Motor neuron (in vitro differentiated cells): ENCODE results near the gene VWA8. TPM values are rescaled to one million over a fixed set of nuclear protein-coding genes. Genes with fewer than 3 reads are reported as not detected.
"Not testable (repeated sequence)": the region's sequence is repeated elsewhere in the genome, so short reads cannot be mapped to it uniquely, and the experiment has no call there.

Experiments used
- ATAC-seq, 8 experiments: fragments of 200-7000 bp; cut with Tn5 transposase; replicated peaks in 6 of 8; 2 replicates each; pipeline ENCODE4 v1.8.0; 2021; ENCODE audit warnings: mild to moderate bottlenecking in 8 of 8, moderate library complexity in 8 of 8
- H3K27ac ChIP-seq, 2 donors: fragments of 250-450 bp; sonication (Bioruptor Pico); 2 replicates each; pipeline ENCODE4 v1.9.0; 2021; ENCODE audit warnings: antibody characterized with exemption in 2 of 2, mild to moderate bottlenecking in 2 of 2, moderate library complexity in 1 of 2
- H3K4me1 ChIP-seq, 2 donors: fragments of 250-450 bp; sonication (Bioruptor Pico); replicated peaks in 1 of 2; 2 replicates each; pipeline ENCODE4 v1.6.1; 2021; ENCODE audit warnings: antibody characterized with exemption in 2 of 2, mild to moderate bottlenecking in 2 of 2, moderate library complexity in 1 of 2
- H3K4me3 ChIP-seq, 5 donors: fragments of 250-450 bp; sonication (Bioruptor Pico); 2 replicates each; pipeline ENCODE4 v1.9.0; 2021; ENCODE audit warnings: antibody characterized with exemption in 5 of 5, mild to moderate bottlenecking in 5 of 5, moderate library complexity in 4 of 5
- WGBS, 10 experiments: fragments of 450-650 bp; shearing (Covaris generic); methylation state at CpG; one replicate each; pipeline ENCODE4 v1.0.0; 2022; 5-methylcytosine and 5-hydroxymethylcytosine counted together
- in situ Hi-C, 9 experiments: fragments of 400-800 bp; cut with MboI; loops; one replicate each; pipeline ENCODE4 v1.15.0; 2021; ENCODE audit warnings: low sequenced_read_pairs in 9 of 9, low pct_unique_long_range_greater_than_20kb in 2 of 9; ENCODE audit not compliant: unreplicated experiment in 9 of 9
- total RNA-seq, 8 experiments: library from RNA; unstranded; fragments of 300-600 nt; gene quantifications; 2 replicates each; pipeline versions ENCODE4 v1.2.3 to v1.2.4, GENCODE V29; 2022

Gene VWA8
- total RNA-seq, 8 experiments from 2014 or later = 9.1 to 31.7 (median 11.8) TPM

DNA sequence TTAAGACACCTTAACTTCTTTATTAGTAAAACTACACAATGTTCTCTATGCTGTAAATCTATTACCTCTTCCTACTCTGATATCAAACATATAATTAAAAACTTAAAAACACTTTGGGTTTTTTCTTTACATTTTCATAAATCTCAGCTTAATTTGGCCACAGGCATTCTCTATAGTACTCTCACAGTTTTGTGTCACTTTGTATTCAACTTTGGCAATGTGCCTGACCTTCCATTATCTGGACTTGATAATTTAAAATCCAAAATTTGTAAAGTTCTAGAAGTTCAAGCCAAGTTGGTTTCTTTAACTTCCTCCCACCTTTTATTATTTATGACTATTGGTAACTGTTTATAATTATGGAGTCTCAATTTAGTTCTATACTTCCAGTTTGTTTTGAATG is 46.4 kb downstream of the VWA8 start:
- Histone ChIP-seq H3K4me1 (peaks cover 0 to 2% of the 10 kb centered on the region in 2 donors), H3K27ac (no peak overlapping the region), H3K4me3 (no peak overlapping the region)
- in situ Hi-C loops = loop anchor here in 1 of 9 experiments (25.0 kb wide), 1 partner anchor 198 kb away; no protein-coding TSS in a partner anchor
- ATAC-seq = no peak

GRCh38 chr13:41909506-41909905 is 51.4 kb downstream of the VWA8 start:
- in situ Hi-C loops = loop anchor here in 1 of 9 experiments (25.0 kb wide), 1 partner anchor 203 kb away; no protein-coding TSS in a partner anchor
- ATAC-seq = no peak

GRCh38 chr13:41905600-41906254 is 55.2 kb downstream of the VWA8 start:
- 6 to 100% (median 50%) methylated on average over 1 to 2 of the region's 2 CpGs for WGBS, 10 experiments
- no peaks in the 10 kb centered on the region for H3K4me1 ChIP-seq
- peak in 4 of 8 experiments; percentile 33 to 85 (median 84) for ATAC-seq
- in situ Hi-C loops = loop anchor here in 1 of 9 experiments (25.0 kb wide), 1 partner anchor 207 kb away; no protein-coding TSS in a partner anchor
- no peak overlapping the region for H3K27ac ChIP-seq
- H3K4me3 ChIP-seq = no peak overlapping the region

More at GRCh38 chr13:41909506-41909905, 51.4 kb downstream of the VWA8 start:
- Histone ChIP-seq H3K27ac (no peak overlapping the region), H3K4me3 (no peak overlapping the region), H3K4me1 (no peaks in the 10 kb centered on the region)
- 70 to 100% (median 91%) methylated on average over 1 to 2 of the region's 2 CpGs; no CpG with 5 or more reads in 4 of the 10 experiments for WGBS, 10 experiments

GRCh38 chr13:41900918-41901317 is 60.0 kb downstream of the VWA8 start:
- Histone ChIP-seq H3K4me3 (no peak overlapping the region), H3K4me1 (no peaks in the 10 kb centered on the region), H3K27ac (no peak overlapping the region)
- ATAC-seq = no peak
- in situ Hi-C loops = loop anchor here in 1 of 9 experiments (25.0 kb wide), 1 partner anchor 211 kb away; no protein-coding TSS in a partner anchor

GRCh38 chr13:41898411-41898810 is 62.5 kb downstream of the VWA8 start:
- H3K4me1 ChIP-seq, ATAC-seq, in situ Hi-C loops, H3K27ac ChIP-seq, H3K4me3 ChIP-seq: not testable (repeated sequence)
- WGBS, 10 experiments = 100% methylated on average over 1 of the region's 24 CpGs; no CpG with 5 or more reads in 9 of the 10 experiments

DNA sequence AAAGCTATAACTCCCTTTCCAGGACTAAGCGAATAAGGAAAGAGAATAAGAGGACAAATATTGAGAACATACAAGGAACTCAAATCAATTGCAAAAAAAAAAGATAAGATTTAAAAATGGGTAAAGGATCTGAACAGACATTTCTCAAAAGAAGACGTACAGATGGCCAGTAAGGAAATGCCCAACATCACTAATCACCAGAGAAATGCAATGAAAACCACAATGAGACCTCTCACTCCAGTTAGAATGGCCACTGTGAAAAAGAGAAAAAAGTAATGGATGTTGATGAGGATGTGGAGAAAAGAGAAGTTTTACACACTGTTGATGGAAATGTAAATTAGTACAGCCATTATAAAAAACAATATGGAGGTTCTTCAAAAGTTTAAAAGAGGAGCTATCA is 63.8 kb downstream of the VWA8 start:
- 75 to 100% (median 100%) methylated on average over 2 of the region's 2 CpGs for WGBS, 10 experiments
- no peak for ATAC-seq
- in situ Hi-C loops = no loop called here
- no peak overlapping the region for H3K27ac ChIP-seq
- no peaks in the 10 kb centered on the region for H3K4me1 ChIP-seq
- no peak overlapping the region for H3K4me3 ChIP-seq

DNA sequence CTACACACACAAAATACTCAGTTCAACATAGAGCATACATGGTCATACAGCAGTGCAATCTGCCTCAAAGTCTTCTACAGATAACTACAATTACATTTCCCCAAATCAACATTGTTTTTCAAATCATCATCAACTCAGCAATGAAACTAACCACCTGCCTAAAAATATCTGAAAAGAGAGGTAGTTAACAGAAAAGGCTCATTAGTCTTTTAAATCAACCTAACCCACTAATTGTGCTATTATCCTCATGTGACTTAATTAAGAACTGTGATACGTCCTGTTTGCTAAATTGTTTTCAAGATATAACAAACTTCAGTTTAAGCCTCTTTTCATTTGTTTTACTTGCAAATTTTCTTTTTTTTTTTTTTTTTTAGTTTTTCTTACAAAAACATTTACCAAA is 65.4 kb downstream of the VWA8 start:
- Histone ChIP-seq H3K4me3 (no peak overlapping the region), H3K27ac (no peak overlapping the region), H3K4me1 (no peaks in the 10 kb centered on the region)
- no peak for ATAC-seq
- in situ Hi-C loops = no loop called here
- WGBS, 10 experiments = 80 to 100% (median 96%) methylated on average over 1 of the region's 1 CpG; no CpG with 5 or more reads in 1 of the 10 experiments

DNA sequence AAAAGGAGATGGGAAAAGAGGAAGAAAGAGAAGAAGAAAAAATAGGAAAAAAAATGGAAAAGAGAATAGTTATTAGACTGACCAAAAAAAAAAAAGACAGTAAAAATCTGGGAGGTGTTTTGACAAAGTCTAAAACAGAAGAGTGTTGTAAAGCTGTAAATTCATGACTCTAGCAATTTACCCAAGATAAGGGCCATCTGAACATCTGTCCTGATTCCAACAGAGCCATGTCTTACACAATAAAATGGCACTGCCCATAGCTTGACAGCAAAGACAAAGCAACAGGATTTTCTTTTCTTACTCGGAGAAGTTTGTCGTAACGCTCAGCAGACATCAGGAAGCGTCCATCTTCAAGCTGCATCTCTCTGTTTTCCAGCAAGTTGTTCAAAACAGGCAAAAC is 69.8 kb downstream of the VWA8 start:
- in situ Hi-C loops = no loop called here
- H3K4me3 ChIP-seq = no peak overlapping the region
- 80 to 100% (median 96%) methylated on average over 1 to 4 of the region's 4 CpGs; no CpG with 5 or more reads in 1 of the 10 experiments for WGBS, 10 experiments
- no peak overlapping the region for H3K27ac ChIP-seq
- H3K4me1 ChIP-seq = no peaks in the 10 kb centered on the region
- ATAC-seq = no peak

GRCh38 chr13:41883147-41883546 is 77.8 kb downstream of the VWA8 start:
- in situ Hi-C loops = no loop called here
- no peak for ATAC-seq
- Histone ChIP-seq H3K4me1 (no peaks in the 10 kb centered on the region), H3K4me3 (no peak overlapping the region), H3K27ac (no peak overlapping the region)

GRCh38 chr13:41881890-41882289 is 79.0 kb downstream of the VWA8 start:
- H3K27ac ChIP-seq, ATAC-seq, H3K4me1 ChIP-seq, in situ Hi-C loops, H3K4me3 ChIP-seq: not testable (repeated sequence)
- WGBS, 10 experiments = no CpG with 5 or more reads among the region's 32 CpGs

DNA sequence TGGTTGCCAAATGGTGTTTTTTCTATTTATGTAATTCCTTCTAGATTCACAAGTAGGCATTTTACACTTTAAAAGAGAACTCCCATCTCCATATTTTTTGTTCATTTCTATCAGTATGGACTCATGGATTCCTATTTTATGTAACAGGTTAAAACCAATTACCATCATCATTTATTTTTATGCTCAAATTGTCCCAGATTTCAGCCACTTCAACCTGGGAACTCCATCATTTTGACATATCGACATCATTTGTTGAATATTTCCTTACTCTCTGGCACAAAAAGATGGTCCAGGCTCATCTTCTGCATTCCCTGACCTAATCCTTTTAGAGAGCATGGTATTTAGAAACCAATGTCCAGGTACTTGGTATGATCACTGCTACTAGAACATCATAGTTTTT is 79.9 kb downstream of the VWA8 start:
- no peak for ATAC-seq
- 50 to 100% (median 100%) methylated on average over 1 of the region's 1 CpG; no CpG with 5 or more reads in 1 of the 10 experiments for WGBS, 10 experiments
- H3K4me1 ChIP-seq = no peaks in the 10 kb centered on the region

DNA sequence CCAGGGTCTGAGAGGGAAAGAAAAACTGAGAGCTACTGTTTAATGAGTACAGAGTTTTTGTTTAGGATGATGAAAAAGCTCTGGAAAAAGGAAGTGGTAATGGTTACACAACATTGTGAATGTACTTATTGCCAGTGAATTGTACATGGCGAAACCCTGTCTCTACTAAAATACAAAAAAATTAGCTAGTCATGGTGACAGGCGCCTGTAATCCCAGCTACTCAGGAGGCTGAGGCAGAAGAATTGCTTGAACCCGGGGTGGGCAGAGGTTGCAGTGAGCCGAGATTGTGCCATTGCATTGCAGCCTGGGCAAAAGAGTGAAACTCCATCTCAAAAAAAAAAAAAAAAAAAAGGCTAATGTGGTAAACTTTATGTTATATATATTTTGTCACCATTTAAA is 96.3 kb downstream of the VWA8 start:
- H3K4me1 ChIP-seq = no peaks in the 10 kb centered on the region
- ATAC-seq = no peak
- 76 to 100% (median 95%) methylated on average over 2 to 4 of the region's 4 CpGs; no CpG with 5 or more reads in 2 of the 10 experiments for WGBS, 10 experiments
- H3K27ac ChIP-seq = no peak overlapping the region
- in situ Hi-C loops = no loop called here
- no peak overlapping the region for H3K4me3 ChIP-seq

More for the DNA sequence above, 79.9 kb downstream of the VWA8 start:
- in situ Hi-C loops = no loop called here
- H3K4me3 ChIP-seq = no peak overlapping the region
- no peak overlapping the region for H3K27ac ChIP-seq

- in situ Hi-C loops, H3K4me3 ChIP-seq, H3K27ac ChIP-seq, H3K4me1 ChIP-seq: not testable (repeated sequence)
- ATAC-seq = peak in 1 of 8 experiments; percentile 36
These were observed 98.2 kb downstream of the VWA8 start for GRCh38 chr13:41862659-41863058.

DNA sequence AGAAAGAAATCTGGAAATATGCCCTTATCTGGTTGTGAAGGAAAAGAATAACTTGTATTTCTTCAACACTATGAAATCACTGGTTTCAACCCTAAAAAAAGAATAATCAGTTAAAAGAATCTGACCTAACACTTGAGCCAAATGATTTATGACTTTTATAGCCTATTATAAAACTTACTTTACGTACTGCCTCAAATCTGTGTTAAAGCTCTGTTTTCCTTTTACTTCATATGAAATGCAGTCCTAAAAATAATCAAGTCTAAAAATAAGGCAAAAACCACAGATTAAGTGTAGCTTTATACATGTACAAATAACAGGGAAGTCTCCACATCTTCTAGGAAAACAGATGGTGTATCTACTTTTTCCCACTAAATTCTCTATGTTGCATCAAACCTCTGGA is 101.3 kb downstream of the VWA8 start:
- Histone ChIP-seq H3K27ac (no peak overlapping the region), H3K4me3 (no peak overlapping the region), H3K4me1 (no peaks in the 10 kb centered on the region)
- ATAC-seq = no peak
- in situ Hi-C loops = no loop called here
- WGBS, 10 experiments = 80 to 100% (median 100%) methylated on average over 1 of the region's 1 CpG; no CpG with 5 or more reads in 2 of the 10 experiments
